ACHN (cell line): Measurements from ENCODE around the gene AP5S1.

Source experiments
- DNase-seq: peaks from one replicate; pipeline ENCODE4 v3.0.0-alpha.2; 2015
- in situ Hi-C: cut with HindIII; loops from 2 replicates; pipeline ENCODE4 v1.10.0; 2017; ENCODE audit warnings: low sequenced_read_pairs, low pct_ligation_motif_present, low pct_unique_long_range_greater_than_20kb

The AP5S1 gene

GRCh38 chr20:3865152-3865886 is 45.0 kb downstream of the AP5S1 start:
- in situ Hi-C loops: no loop called here
- DNase-seq: no peak

- no peak for DNase-seq
- in situ Hi-C loops: no loop called here
These were observed 45.6 kb downstream of the AP5S1 start for GRCh38 chr20:3865887-3866407.

GRCh38 chr20:3866464-3866863 is 46.1 kb downstream of the AP5S1 start:
- in situ Hi-C loops: no loop called here
- DNase-seq: no peak

- DNase-seq: no peak
- in situ Hi-C loops: no loop called here
These were observed 47.5 kb downstream of the AP5S1 start for GRCh38 chr20:3867802-3868201.

- in situ Hi-C loops: no loop called here
- no peak for DNase-seq
These were observed 49.7 kb downstream of the AP5S1 start for GRCh38 chr20:3869839-3870634.

- in situ Hi-C loops: no loop called here
- DNase-seq: no peak
These were observed 51.4 kb downstream of the AP5S1 start for GRCh38 chr20:3871550-3872265.

- DNase-seq: no peak
- in situ Hi-C loops: no loop called here
These were observed 53.2 kb downstream of the AP5S1 start for GRCh38 chr20:3873507-3873906.

GRCh38 chr20:3874194-3874844 is 54.0 kb downstream of the AP5S1 start:
- DNase-seq: no peak
- in situ Hi-C loops: no loop called here

GRCh38 chr20:3875378-3875974 is 55.1 kb downstream of the AP5S1 start:
- no peak for DNase-seq
- in situ Hi-C loops: no loop called here

GRCh38 chr20:3876000-3876399 is 55.7 kb downstream of the AP5S1 start:
- in situ Hi-C loops: no loop called here

GRCh38 chr20:3876676-3877075 is 56.3 kb downstream of the AP5S1 start:
- in situ Hi-C loops: no loop called here

More at GRCh38 chr20:3876000-3876399, 55.7 kb downstream of the AP5S1 start:
- DNase-seq: no peak

More at GRCh38 chr20:3876676-3877075, 56.3 kb downstream of the AP5S1 start:
- no peak for DNase-seq
